Measurements from ENCODE around the gene MEAF6.
A peak's percentile ranks its signal among the peaks of the same experiment; 100 is the strongest.
"Not testable (repeated sequence)": the region's sequence is repeated elsewhere in the genome, so short reads cannot be mapped to it uniquely, and the experiment has no call there.

Gene MEAF6

DNA sequence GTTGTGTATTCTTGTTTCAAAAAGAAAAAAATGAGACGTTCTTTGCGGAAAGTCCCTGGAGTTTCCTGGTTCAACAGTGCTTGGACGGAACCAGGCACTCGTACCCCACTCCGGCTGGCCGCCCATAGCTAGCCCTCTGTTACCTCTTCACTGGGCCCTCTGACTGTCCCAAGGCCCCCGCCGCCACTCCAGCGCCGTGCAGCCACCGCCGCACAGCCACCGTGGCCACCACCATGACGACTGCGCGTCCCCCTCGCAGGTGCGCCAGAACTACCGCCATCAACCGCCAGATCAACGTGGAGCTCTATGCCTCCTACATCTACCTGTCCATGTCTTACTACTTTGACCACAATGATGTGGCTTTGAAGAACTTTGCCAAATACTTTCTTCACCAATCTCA, 30.0 kb upstream of the MEAF6 start:
- H3K4me1 Mint-ChIP-seq (ENCODE audit: low read depth) = peaks cover 11% of the 10 kb centered on the region
- H3K9me3 Mint-ChIP-seq (ENCODE audit: low read depth) = no peaks in the 10 kb centered on the region
- H3K27me3 Mint-ChIP-seq = no peaks in the 10 kb centered on the region
- H3K27ac Mint-ChIP-seq = no peak overlapping the region
- no peak overlapping the region for H3K4me3 Mint-ChIP-seq
- H3K36me3 Mint-ChIP-seq = peaks cover 15% of the 10 kb centered on the region

DNA sequence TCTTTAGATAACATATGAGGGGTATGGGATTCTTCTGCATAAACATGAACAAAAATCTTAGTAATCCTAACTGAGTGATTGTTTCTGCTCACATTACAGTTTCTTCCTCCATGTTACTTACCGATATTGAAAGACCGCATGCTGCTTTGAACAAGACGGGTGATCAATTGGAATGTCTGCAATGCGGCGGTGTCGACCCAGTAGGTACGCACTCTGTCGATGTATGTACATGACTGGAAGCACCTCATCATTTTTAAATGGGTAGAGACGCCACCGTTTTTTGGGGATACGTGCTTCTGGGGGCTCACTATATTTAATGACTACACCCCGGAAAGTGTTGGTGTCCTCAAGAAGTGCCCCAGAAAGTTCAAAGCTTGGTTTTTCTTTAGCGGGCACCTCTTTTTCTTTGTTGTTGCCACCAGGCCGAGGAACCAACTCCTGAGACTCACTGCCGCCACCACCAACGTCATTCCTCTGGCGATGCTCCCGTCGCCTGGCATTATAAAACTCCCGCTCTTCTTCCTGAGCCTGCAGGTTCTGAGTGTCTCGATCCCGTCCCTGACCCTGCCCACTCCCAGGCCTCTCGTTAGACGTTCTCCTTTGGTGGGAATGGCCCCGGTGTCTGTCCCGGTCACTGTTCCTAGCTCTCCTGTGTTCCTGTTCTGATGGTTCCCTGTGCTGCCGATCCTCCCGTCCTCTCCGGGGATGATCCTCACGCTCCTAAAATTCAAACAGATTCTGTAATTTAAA, 25.6 kb upstream of the MEAF6 start:
- H3K27ac Mint-ChIP-seq = no peak overlapping the region
- no peaks in the 10 kb centered on the region for H3K9me3 Mint-ChIP-seq (ENCODE audit: low read depth)
- peaks cover 16% of the 10 kb centered on the region for H3K4me1 Mint-ChIP-seq (ENCODE audit: low read depth)
- H3K36me3 Mint-ChIP-seq = peaks cover 7% of the 10 kb centered on the region
- no peak overlapping the region for H3K4me3 Mint-ChIP-seq
- H3K27me3 Mint-ChIP-seq = no peaks in the 10 kb centered on the region

DNA sequence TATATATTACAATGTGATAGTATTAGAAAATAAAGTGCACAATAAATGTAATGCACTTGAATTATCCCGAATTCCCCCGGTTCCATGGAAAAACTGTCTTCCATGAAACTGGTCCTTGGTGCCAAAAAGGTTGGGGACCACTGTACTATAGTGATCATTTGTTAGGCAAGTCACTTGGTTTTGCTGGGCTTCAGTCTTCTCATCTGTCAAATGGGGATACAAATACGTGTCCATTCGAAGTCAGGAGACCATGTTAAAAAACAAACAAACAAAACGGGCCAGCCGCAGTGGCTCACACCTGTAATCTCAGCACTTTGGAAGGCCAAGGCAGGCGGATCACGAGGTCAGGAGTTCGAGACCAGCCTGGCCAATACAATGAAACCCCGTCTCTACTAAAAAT, 24.6 kb upstream of the MEAF6 start:
- not testable (repeated sequence) for H3K27me3 Mint-ChIP-seq; H3K36me3 Mint-ChIP-seq; H3K4me3 Mint-ChIP-seq; H3K27ac Mint-ChIP-seq; H3K9me3 Mint-ChIP-seq (ENCODE audit: low read depth)
- H3K4me1 Mint-ChIP-seq (ENCODE audit: low read depth) = peaks cover 19% of the 10 kb centered on the region

DNA sequence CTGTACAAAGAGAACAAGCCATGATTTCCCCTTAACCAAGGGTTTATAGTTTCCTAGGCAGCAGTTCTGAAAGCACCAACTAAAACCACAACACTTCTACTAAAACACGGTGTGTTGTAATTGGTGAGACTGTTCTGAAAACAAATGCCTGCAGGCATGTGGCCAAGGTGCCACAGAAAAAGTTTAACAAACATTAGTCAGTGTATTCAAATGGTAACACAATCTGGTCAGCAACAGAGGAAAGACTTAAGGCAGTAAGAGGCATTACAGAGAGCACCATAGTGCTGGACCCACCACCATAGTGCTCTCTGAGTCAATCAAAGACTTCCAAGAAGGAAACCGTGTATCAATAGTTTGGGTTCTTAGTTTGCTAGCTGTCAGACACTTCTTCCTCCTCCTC, 22.8 kb upstream of the MEAF6 start:
- Mint-ChIP-seq H3K36me3 (peaks cover 8% of the 10 kb centered on the region), H3K27ac (no peak overlapping the region), H3K9me3 (ENCODE audit: low read depth) (no peaks in the 10 kb centered on the region), H3K4me3 (no peak overlapping the region), H3K27me3 (no peaks in the 10 kb centered on the region), H3K4me1 (ENCODE audit: low read depth) (peaks cover 20% of the 10 kb centered on the region)

DNA sequence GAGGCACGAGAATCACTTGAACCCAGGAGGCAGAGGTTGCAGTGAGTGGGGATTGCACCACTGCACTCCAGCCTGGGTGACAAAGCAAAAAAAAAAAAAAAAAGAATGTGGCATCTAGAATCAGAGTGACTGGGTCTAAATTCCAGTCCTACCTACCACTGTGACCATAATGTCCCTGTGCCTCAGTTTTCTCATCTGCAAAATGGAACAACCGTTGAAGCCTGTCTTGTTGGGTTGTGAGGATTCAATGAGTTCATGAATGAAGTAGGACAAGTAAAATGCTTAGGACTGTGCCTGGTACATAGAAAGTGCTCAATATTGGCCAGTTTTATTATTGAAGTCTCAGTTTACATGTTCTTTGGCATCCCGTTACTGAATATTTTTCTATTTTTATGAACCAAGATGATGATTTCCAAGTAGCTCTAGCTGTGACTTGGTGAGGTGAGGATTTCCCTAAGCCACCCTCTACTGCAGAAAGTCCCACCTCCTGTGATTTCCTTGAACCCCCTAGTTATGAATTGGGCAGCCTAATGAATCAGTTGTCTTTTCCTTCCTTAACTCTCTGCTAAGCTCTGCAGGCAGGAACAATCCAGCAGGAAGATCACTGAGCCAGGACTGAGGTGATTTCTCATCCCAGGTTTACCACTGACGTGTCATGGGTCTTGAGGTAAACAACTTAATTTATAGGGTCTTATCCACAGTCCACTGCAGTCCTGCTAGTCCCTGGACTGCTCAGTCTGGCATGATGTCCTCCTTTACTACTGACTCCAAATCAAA, 18.9 kb upstream of the MEAF6 start:
- Mint-ChIP-seq H3K27ac (no peak overlapping the region), H3K4me1 (ENCODE audit: low read depth) (peaks cover 20% of the 10 kb centered on the region), H3K4me3 (no peak overlapping the region), H3K27me3 (no peaks in the 10 kb centered on the region), H3K9me3 (ENCODE audit: low read depth) (no peaks in the 10 kb centered on the region), H3K36me3 (peaks cover 8% of the 10 kb centered on the region)

DNA sequence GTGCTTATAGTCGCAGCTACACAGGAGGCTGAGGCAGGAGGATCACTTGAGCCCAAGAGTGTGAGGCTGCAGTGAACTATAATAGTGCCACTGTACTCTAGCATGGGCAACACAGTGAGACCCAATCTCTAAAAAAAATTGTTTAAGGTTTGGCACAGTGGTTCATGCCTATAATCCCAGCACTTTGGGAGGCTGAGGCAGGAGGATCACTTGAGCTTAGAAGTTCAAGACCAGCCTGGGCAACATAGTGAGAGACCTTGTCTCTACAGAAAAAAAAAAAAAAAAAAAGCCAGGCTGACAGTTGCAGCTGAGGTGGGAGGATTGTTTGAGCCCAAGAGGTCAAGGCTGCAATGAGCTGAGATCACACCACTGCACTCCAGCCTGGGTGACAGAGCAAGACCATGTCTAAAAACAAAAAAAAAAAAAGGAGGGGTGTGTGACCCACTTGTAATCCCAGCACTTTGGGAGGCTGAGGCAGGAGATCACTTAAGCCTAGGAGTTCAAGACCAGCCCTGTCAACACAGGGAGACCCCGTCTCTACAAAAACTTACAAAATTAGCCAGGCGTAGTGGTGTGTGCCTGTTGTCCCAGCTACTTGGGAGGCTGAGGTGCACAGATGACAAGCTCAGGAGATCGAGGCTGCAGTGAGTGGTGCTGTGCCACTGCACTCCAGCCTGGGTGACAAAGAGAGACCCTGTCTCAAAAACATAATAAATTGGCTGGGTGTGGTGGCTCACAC, 18.0 kb upstream of the MEAF6 start:
- H3K36me3 Mint-ChIP-seq; H3K27ac Mint-ChIP-seq; H3K4me3 Mint-ChIP-seq; H3K27me3 Mint-ChIP-seq; H3K9me3 Mint-ChIP-seq (ENCODE audit: low read depth): not testable (repeated sequence)
- H3K4me1 Mint-ChIP-seq (ENCODE audit: low read depth) = peaks cover 18% of the 10 kb centered on the region

DNA sequence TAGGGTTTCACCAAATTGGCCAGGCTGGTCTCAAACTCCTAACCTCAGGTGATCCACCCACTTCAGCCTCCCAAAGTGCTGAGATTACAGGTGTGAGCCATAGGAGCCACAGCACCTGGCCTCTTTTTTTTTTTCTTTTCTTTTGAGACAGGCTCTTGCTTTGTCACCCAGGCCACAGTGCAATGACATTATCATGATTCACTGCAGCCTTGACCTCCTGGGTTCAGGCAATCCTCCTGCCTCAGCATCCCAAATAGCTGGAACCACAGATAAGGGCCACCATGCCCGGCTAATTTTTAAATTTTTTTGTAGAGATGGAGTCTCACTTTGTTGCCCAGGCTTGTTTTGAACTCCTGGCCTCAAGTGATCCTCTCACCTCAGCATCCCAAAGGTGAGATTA, 15.3 kb upstream of the MEAF6 start:
- not testable (repeated sequence) for H3K27me3 Mint-ChIP-seq; H3K36me3 Mint-ChIP-seq; H3K27ac Mint-ChIP-seq; H3K4me3 Mint-ChIP-seq; H3K4me1 Mint-ChIP-seq (ENCODE audit: low read depth); H3K9me3 Mint-ChIP-seq (ENCODE audit: low read depth)

DNA sequence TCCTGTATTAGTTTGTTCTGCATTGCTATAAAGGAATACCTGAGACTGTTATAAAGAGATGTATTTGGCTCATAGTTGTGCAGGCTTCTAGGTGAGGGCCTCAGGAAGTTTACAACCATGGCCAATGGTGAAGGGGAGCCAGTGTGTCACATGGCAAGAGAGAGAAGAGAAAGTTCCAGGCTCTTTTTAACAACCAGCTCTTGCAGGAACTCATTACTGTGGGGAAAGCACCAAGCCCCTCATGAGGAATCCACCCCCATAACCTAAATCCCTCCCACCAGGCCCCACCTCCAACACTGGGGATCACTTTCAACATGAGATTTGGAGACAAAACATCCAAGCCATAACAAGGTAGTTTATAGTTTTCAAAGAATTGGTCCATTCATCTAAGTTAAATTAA, 5.0 kb upstream of the MEAF6 start:
- H3K9me3 Mint-ChIP-seq (ENCODE audit: low read depth) = no peaks in the 10 kb centered on the region
- peaks cover 10% of the 10 kb centered on the region for H3K36me3 Mint-ChIP-seq
- H3K4me3 Mint-ChIP-seq = peak overlapping the region; percentile 93
- H3K27me3 Mint-ChIP-seq = no peaks in the 10 kb centered on the region
- peaks cover 42% of the 10 kb centered on the region for H3K4me1 Mint-ChIP-seq (ENCODE audit: low read depth)
- H3K27ac Mint-ChIP-seq = peak overlapping the region; percentile 96

DNA sequence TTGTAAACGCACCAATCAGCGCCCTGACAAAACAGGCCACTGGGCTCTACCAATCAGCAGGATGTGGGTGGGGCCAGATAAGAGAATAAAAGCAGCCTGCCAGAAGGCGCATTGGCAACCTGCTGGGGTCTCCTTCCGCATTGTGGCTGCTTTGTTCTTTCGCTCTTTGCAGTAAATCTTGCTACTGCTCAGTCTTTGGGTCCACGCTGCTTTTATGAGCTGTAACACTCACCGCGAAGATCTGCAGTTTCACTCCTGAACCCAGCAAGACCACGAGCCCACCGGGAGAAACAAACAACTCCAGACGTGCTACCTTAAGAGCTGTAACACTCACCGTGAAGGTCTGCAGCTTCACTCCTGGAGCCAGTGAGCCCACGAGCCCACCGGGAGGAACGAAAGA, 4.4 kb upstream of the MEAF6 start:
- H3K36me3 Mint-ChIP-seq = peaks cover 10% of the 10 kb centered on the region
- H3K27ac Mint-ChIP-seq = peak overlapping the region; percentile 96
- peaks cover 43% of the 10 kb centered on the region for H3K4me1 Mint-ChIP-seq (ENCODE audit: low read depth)
- peak overlapping the region; percentile 93 for H3K4me3 Mint-ChIP-seq
- H3K9me3 Mint-ChIP-seq (ENCODE audit: low read depth); H3K27me3 Mint-ChIP-seq: not testable (repeated sequence)

DNA sequence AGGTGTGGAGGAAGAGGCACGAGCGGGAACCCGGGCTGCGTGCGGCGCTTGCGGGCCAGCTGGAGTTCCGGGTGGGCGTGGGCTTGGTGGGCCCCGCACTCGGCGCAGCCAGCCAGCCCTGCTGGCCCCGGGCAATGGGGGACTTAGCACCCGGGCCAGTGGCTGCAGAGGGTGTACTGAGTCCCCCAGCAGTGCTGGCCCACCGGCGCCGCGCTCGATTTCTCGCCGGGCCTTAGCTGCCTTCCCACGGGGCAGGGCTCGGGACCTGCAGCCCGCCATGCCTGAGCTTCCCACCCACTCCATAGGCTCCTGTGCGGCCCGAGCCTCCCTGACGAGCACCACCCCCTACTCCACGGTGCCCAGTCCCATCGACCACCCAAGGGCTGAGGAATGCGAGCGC, 3.7 kb upstream of the MEAF6 start:
- not testable (repeated sequence) for H3K27ac Mint-ChIP-seq; H3K27me3 Mint-ChIP-seq; H3K4me3 Mint-ChIP-seq; H3K9me3 Mint-ChIP-seq (ENCODE audit: low read depth)
- Mint-ChIP-seq H3K4me1 (ENCODE audit: low read depth) (peaks cover 46% of the 10 kb centered on the region), H3K36me3 (peaks cover 11% of the 10 kb centered on the region)

DNA sequence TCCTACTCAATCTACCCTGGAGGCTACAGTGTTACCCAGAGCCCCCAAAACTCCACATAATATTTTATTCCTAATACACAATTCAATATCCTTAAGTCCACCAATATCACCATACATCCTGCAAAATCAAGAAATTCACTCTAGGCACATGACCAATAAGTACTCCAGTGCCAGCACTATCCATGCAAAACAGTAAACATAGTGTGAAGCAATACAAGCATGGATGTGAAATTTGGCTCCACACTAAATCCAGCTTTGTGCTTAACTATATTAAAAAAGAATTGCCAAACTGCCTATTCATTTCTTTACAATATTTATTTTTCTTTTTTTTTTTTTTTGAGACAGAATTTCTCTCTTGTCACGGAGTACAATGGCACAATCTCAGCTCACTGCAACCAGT, 3.0 kb upstream of the MEAF6 start:
- H3K4me3 Mint-ChIP-seq = peak overlapping the region; percentile 33
- H3K9me3 Mint-ChIP-seq (ENCODE audit: low read depth) = no peaks in the 10 kb centered on the region
- peaks cover 45% of the 10 kb centered on the region for H3K4me1 Mint-ChIP-seq (ENCODE audit: low read depth)
- H3K36me3 Mint-ChIP-seq = peaks cover 5% of the 10 kb centered on the region
- no peak overlapping the region for H3K27ac Mint-ChIP-seq
- H3K27me3 Mint-ChIP-seq = no peaks in the 10 kb centered on the region

DNA sequence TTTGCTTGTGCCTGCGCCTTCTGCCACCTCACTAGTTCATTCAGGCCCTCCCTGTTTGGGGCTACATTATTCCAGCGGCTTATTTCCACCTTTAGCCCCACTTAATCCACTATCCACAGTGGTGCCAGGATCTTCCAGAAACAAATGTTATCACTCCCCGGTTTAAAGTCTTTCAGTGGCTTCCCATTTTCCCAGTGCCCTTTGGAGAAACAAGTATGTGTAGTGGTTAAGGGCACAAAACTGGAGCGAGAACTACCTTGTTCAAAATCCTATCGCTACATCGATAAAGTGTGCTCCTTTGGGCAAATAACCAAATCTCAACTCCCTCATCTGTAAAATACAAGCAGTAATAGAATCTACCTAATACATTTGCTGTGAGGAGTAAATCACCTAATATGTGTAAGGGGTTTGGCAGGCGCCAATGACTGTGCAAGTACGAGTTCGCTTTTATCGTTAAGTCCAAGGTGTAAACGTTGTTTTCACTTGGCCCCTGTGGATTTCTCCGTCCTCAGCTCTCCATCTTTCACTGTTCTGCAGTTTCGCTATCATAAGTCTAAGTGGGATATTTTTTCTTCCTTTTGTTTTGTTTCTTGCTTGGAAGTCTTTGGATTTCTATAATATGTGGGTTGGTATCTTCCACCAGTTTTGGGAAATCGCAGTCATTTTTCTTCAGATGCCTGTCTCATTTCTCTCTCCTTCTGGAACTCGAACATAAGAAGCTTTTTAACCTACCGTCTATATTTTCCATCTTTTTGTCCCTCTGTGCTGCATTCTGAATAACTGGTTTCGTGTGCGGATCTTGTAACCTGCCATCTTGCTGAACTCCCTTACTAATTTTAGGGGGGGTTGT, 844 bp upstream of the MEAF6 start:
- H3K27ac Mint-ChIP-seq = peak overlapping the region; percentile 98
- H3K4me1 Mint-ChIP-seq (ENCODE audit: low read depth) = peaks cover 54% of the 10 kb centered on the region
- H3K4me3 Mint-ChIP-seq = peak overlapping the region; percentile 93
- H3K27me3 Mint-ChIP-seq = no peaks in the 10 kb centered on the region
- no peaks in the 10 kb centered on the region for H3K9me3 Mint-ChIP-seq (ENCODE audit: low read depth)
- peaks cover 2% of the 10 kb centered on the region for H3K36me3 Mint-ChIP-seq

DNA sequence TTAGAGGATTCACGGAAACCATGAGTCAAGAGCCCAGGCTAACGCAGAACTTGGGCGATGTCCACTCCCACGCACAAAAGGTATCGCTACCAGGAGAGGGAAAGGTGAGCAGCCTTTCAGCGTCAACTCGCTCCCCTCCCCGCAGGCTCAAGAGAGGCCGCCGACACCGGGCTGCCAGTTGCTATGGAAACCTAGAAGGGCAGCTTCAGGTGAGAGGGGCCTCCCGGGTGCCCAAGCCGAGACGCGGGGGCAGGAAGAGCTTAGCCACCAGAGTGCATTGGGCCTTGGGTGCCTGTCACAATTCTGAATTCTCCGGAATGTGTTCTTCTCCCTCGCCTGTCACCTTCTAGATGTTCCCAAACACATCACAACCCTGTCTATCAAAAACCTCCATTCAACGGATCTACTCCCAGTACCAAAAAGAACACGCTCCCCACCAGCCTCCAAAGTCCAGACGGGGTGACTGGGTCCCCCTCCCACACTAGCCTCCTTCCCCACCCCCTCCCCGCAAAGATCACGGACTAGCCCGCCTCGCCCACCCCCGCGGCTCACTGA, 694 bp downstream of the MEAF6 start:
- peak overlapping the region; percentile 92 for H3K27ac Mint-ChIP-seq
- peaks cover 8% of the 10 kb centered on the region for H3K36me3 Mint-ChIP-seq
- peaks cover 46% of the 10 kb centered on the region for H3K4me1 Mint-ChIP-seq (ENCODE audit: low read depth)
- peak overlapping the region; percentile 99 for H3K4me3 Mint-ChIP-seq
- no peaks in the 10 kb centered on the region for H3K9me3 Mint-ChIP-seq (ENCODE audit: low read depth)
- no peaks in the 10 kb centered on the region for H3K27me3 Mint-ChIP-seq

DNA sequence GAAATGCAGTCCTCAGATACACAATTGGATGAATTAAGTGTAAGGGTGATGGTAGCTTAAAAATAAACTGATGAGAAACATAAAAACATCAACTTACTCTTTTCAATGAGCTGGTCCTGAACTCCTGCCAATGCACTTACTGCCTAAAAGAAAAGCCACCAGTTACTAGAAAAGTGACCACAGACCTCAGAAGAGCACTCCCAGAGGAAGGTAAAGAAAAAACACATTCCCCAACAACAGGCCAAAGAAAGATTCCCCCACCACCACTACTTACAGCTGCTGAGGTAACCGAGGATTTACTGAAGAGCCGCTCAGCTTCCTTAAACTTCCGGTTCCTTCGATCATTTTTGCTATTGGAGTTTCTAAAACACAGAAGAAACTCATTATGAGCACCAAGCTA, 5.4 kb downstream of the MEAF6 start:
- Mint-ChIP-seq H3K27ac (peak overlapping the region; percentile 25), H3K9me3 (ENCODE audit: low read depth) (no peaks in the 10 kb centered on the region), H3K4me3 (no peak overlapping the region), H3K4me1 (ENCODE audit: low read depth) (peaks cover 43% of the 10 kb centered on the region), H3K27me3 (no peaks in the 10 kb centered on the region), H3K36me3 (peaks cover 12% of the 10 kb centered on the region)

Data from activated naive CD8-positive, alpha-beta T cell (primary cell).